B cell (primary cell): ENCODE results near the gene ARHGAP28. TPM values are rescaled to one million over a fixed set of nuclear protein-coding genes. Genes with fewer than 3 reads are reported as not detected.
A peak's percentile ranks its signal among the peaks of the same experiment; 100 is the strongest.

Experiments used
- ATAC-seq: fragments of 200-7000 bp; cut with Tn5 transposase; one replicate; pipeline ENCODE4 v1.10.0; 2021; ENCODE audit warnings: low read depth, mild to moderate bottlenecking, moderate number of reproducible peaks, moderate library complexity
- CTCF ChIA-PET: fragments of 350-600 bp; sonication (Branson Sonifier 250); formaldehyde crosslinking; loops from one replicate; lab custom pipeline; 2021; ENCODE audit warnings: antibody characterized with exemption, inconsistent platforms; lab: Charles Lee
- POLR2A ChIA-PET: fragments of 350-600 bp; sonication (Branson Sonifier 250); formaldehyde crosslinking; loops from one replicate; lab custom pipeline; 2021; ENCODE audit warnings: antibody characterized with exemption; lab: Charles Lee
- DNase-seq: peaks from one replicate; pipeline ENCODE4 v3.0.0; 2013
- H2AFZ ChIP-seq: 2 replicates; pipeline ENCODE4 v1.6.1; 2012; ENCODE audit warnings: mild to moderate bottlenecking, low read depth, low read length; ENCODE audit not compliant: insufficient read depth, poor library complexity, severe bottlenecking
- H3K27ac ChIP-seq, 2 donors: 1 replicate in 1 of 2; 2 replicates in 1 of 2; pipeline ENCODE4 v1.5.1; 2012 to 2013; ENCODE audit warnings: low read length in 2 of 2, mild to moderate bottlenecking in 2 of 2, moderate library complexity in 1 of 2
- H3K27me3 ChIP-seq, 4 experiments: fragments of 200-600 bp in 1 of 4; sonication (generic) in 1 of 4; replicated peaks in 1 of 4; 1 replicate in 2 of 4; 2 replicates in 2 of 4; pipeline versions ENCODE4 v1.6.1 to v1.7.0; 2013 to 2016; ENCODE audit warnings: low read length in 3 of 4, mild to moderate bottlenecking in 2 of 4, mixed read lengths in 1 of 4, moderate library complexity in 1 of 4; ENCODE audit not compliant: insufficient read depth in 4 of 4, control insufficient read depth in 3 of 4; ENCODE audit errors: control extremely low read depth in 1 of 4
- H3K36me3 ChIP-seq, 2 experiments: replicated peaks in 1 of 2; 1 replicate in 1 of 2; 2 replicates in 1 of 2; pipeline versions ENCODE4 v1.6.1 to v1.7.1; 2013; ENCODE audit warnings: low read length in 1 of 2; ENCODE audit not compliant: insufficient read depth in 2 of 2, control insufficient read depth in 1 of 2; ENCODE audit errors: control extremely low read depth in 1 of 2, extremely low read depth in 1 of 2
- H3K4me1 ChIP-seq, 2 donors: fragments of 200-600 bp in 1 of 2; sonication (generic) in 1 of 2; 1 replicate in 1 of 2; 2 replicates in 1 of 2; pipeline versions ENCODE4 v1.5.1 to v1.6.1; 2013 to 2017; ENCODE audit warnings: low read length in 2 of 2; ENCODE audit not compliant: control insufficient read depth in 2 of 2, insufficient read depth in 2 of 2
- H3K4me2 ChIP-seq: replicated peaks from 2 replicates; pipeline ENCODE3; 2012; ENCODE audit warnings: mild to moderate bottlenecking, low read depth, low read length; ENCODE audit not compliant: poor library complexity, severe bottlenecking
- H3K4me3 ChIP-seq, 5 experiments: fragments of 200-600 bp in 1 of 5; sonication (generic) in 1 of 5; 1 replicate in 3 of 5; 2 replicates in 2 of 5; pipeline versions ENCODE4 v1.5.1 to v1.7.0; 2011 to 2016; ENCODE audit warnings: low read length in 4 of 5, mild to moderate bottlenecking in 4 of 5, low read depth in 2 of 5, control low read depth in 1 of 5, moderate library complexity in 1 of 5; ENCODE audit not compliant: insufficient read depth in 1 of 5; ENCODE audit errors: control extremely low read depth in 1 of 5, extremely low read depth in 1 of 5
- H3K79me2 ChIP-seq: fragments of 200-600 bp; sonication (generic); one replicate; pipeline ENCODE4 v1.6.0; 2016; ENCODE audit warnings: low read length; ENCODE audit not compliant: control insufficient read depth, insufficient read depth
- H3K9ac ChIP-seq: fragments of 200-600 bp; sonication (generic); 2 replicates; pipeline ENCODE4 v1.6.1; 2017; ENCODE audit warnings: mild to moderate bottlenecking, low read length, moderate library complexity
- H3K9me3 ChIP-seq, 3 donors: one replicate each; pipeline versions ENCODE4 v1.6.1 to v1.7.1; 2013; ENCODE audit warnings: low read length in 2 of 3; ENCODE audit not compliant: control insufficient read depth in 2 of 3, insufficient read depth in 1 of 3; ENCODE audit errors: control extremely low read depth in 1 of 3
- H4K20me1 ChIP-seq: 2 replicates; pipeline ENCODE4 v1.6.0; 2012; ENCODE audit warnings: mild to moderate bottlenecking, low read length; ENCODE audit not compliant: insufficient read depth, control insufficient read depth, poor library complexity, severe bottlenecking
- H3K27ac Mint-ChIP-seq: one replicate; pipeline ENCODE4 v1.8.0; 2021; ENCODE audit warnings: mixed read lengths
- H3K27me3 Mint-ChIP-seq: one replicate; pipeline ENCODE4 v1.8.0; 2021; ENCODE audit warnings: mixed read lengths
- H3K4me1 Mint-ChIP-seq: one replicate; pipeline ENCODE4 v1.8.0; 2021; ENCODE audit warnings: mixed read lengths
- H3K4me3 Mint-ChIP-seq: one replicate; pipeline ENCODE4 v1.8.0; 2021; ENCODE audit warnings: mixed read lengths
- H3K9me3 Mint-ChIP-seq: one replicate; pipeline ENCODE4 v1.8.0; 2022; ENCODE audit warnings: mixed read lengths; ENCODE audit not compliant: insufficient read depth
- EZH2 ChIP-seq: IDR thresholded peaks from 2 replicates; pipeline ENCODE4 v1.6.1; 2012; ENCODE audit warnings: borderline replicate concordance, low read depth, mild to moderate bottlenecking, moderate library complexity, low read length; ENCODE audit not compliant: insufficient read depth, poor library complexity, severe bottlenecking
- WGBS: methylation state at CpG from one replicate; pipeline ENCODE4 v1.1.5; 2013; ENCODE audit warnings: missing lambda C conversion rate; ENCODE audit not compliant: insufficient coverage; 5-methylcytosine and 5-hydroxymethylcytosine counted together
- intact Hi-C: fragments of 100-400 bp; cut with micrococcal nuclease; formaldehyde crosslinking; loops from one replicate; pipeline ENCODE4 v1.10.0; 2022
- polyA minus RNA-seq: library from RNA; depleted of rRNA, polyadenylated mRNA; stranded (reverse); fragments of >200 nt; gene quantifications from 2 replicates; pipeline ENCODE4 v1.2.3, GENCODE V29; 2012
- polyA plus RNA-seq: library from polyadenylated mRNA; depleted of rRNA; stranded (reverse); fragments of >200 nt; gene quantifications from 2 replicates; pipeline ENCODE4 v1.2.3, GENCODE V29; 2012
- total RNA-seq, 2 donors: library from RNA; stranded (reverse); fragments of 120-200 nt in 1 of 2; gene quantifications; 1 replicate in 1 of 2; 2 replicates in 1 of 2; pipeline versions ENCODE4 v1.2.3 to v1.2.4, GENCODE V29; 2013 to 2022
- TF ChIP-seq, protein P1 (sequence below): fragments of 200-600 bp; IDR thresholded peaks from one replicate; pipeline ENCODE4 v1.8.0; 2022; ENCODE audit warnings: antibody characterized with exemption, mild to moderate bottlenecking

ARHGAP28 gene
- total RNA-seq (not detected in 2 replicates), polyA plus RNA-seq (not detected in 2 replicates), polyA minus RNA-seq (not detected in 2 replicates)
- total RNA-seq (2013): 0.54 TPM

DNA sequence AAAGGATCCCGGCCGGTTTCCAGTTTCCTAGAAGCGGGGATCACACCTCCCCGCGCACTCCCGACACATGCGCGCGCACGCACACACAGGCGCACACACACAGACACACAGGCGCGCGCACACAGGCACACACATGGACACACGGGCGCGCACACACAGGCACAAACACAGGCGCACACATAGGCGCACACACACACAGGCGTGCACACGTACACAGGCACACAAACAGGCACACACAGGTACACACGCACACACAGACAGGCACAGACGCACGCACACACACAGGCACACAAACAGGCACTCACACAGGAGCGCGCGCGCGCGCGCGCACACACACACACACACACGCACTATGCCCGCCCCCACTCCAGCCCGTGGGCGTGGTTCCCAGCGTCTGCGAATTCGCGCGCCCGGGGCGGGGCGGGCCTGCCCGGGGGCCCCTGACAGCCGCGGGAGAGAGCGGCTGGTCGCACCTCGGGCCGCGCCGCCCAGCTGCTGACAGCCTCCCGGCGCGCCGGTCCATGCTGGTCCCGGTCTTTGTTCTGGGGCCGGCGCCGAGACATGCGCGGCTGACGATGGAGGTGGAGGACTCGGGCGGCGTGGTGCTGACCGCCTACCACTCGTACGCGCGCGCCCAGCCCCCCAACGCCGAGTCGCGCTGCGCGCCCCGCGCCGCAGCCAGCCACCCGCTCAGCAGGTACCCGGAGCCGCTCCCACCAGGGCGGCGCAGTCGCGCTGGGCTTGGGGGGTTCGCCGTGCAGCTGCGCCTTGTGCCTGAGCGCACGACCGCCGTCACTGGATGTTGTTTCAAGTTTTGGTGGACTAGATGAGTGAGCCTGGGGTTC, at the start of gene ARHGAP28:
Gene ARHGAP28 (plus strand): TSS at position 470 of the 845 bp plus-strand sequence. CDS start 106 bp downstream, at position 576.
- no peak within 1 kb of the TSS for H3K27ac ChIP-seq
- H3K9me3 ChIP-seq: peaks cover 0 to 6% (median 0%) of the 10 kb centered on the region in 3 donors
- H3K4me1 ChIP-seq: no peaks in the 10 kb centered on the region
- H4K20me1 ChIP-seq: no peaks in the 10 kb centered on the region
- Mint-ChIP-seq H3K27me3 (peaks cover 36% of the 10 kb centered on the region), H3K27ac (no peak within 1 kb of the TSS), H3K9me3 (peaks cover 2% of the 10 kb centered on the region), H3K4me1 (peaks cover 10% of the 10 kb centered on the region), H3K4me3 (peak within 1 kb of the TSS; percentile 63)
- H3K4me2 ChIP-seq: peak within 1 kb of the TSS; percentile 27
- ChIA-PET POLR2A (no interaction called here), CTCF (no interaction called here)
- H3K4me3 ChIP-seq: no peak within 1 kb of the TSS
- WGBS: 2% methylated on average over 95 of the region's 96 CpGs
- no peak within 1 kb of the TSS for H3K9ac ChIP-seq
- H3K27me3 ChIP-seq: peaks cover 0 to 7% (median 5%) of the 10 kb centered on the region in 4 experiments
- no peak for TF ChIP-seq EZH2
- TF ChIP-seq, protein P1, sequence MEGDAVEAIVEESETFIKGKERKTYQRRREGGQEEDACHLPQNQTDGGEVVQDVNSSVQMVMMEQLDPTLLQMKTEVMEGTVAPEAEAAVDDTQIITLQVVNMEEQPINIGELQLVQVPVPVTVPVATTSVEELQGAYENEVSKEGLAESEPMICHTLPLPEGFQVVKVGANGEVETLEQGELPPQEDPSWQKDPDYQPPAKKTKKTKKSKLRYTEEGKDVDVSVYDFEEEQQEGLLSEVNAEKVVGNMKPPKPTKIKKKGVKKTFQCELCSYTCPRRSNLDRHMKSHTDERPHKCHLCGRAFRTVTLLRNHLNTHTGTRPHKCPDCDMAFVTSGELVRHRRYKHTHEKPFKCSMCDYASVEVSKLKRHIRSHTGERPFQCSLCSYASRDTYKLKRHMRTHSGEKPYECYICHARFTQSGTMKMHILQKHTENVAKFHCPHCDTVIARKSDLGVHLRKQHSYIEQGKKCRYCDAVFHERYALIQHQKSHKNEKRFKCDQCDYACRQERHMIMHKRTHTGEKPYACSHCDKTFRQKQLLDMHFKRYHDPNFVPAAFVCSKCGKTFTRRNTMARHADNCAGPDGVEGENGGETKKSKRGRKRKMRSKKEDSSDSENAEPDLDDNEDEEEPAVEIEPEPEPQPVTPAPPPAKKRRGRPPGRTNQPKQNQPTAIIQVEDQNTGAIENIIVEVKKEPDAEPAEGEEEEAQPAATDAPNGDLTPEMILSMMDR: no peak
- intact Hi-C loops: no loop called here
- ATAC-seq (no peak), DNase-seq (no peak)
- H3K36me3 ChIP-seq: no peaks in the 10 kb centered on the region
- no peak within 1 kb of the TSS for H2AFZ ChIP-seq
- no peaks in the 10 kb centered on the region for H3K79me2 ChIP-seq

DNA sequence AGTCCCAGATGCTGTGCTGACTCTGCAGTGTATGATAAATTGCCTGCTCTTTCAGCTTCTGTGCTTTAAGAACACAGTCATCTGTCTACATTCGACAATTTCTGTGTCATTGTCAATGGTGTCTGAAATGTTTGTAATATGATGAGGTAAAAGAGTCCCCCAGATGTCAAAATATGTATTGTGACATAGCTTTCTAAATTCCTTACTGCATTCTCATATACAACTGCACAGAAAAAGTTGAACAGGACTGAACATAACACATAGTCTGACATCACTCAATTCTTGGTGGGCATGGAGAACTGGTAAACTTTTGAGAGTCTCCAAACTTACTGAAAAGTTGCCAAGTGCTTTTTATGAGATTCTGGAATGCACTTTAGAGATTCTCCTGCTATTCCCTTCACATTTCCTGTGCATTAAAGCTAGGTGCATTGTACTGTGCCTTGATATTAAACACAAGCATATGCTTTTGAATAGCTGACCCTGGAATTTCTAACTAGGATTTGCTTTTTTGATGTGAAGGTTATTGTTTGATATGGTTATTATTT, 48.1 kb upstream of the ARHGAP28 start:
- Mint-ChIP-seq H3K4me1 (no peaks in the 10 kb centered on the region), H3K4me3 (no peak overlapping the region), H3K9me3 (no peaks in the 10 kb centered on the region), H3K27ac (no peak overlapping the region), H3K27me3 (no peaks in the 10 kb centered on the region)
- Histone ChIP-seq H4K20me1 (no peaks in the 10 kb centered on the region), H3K9me3 (peaks cover 0 to 9% (median 0%) of the 10 kb centered on the region in 3 donors), H3K4me1 (no peaks in the 10 kb centered on the region), H3K27ac (no peak overlapping the region), H3K9ac (no peak overlapping the region), H2AFZ (no peak overlapping the region), H3K27me3 (no peaks in the 10 kb centered on the region), H3K36me3 (no peaks in the 10 kb centered on the region), H3K4me2 (no peak overlapping the region), H3K79me2 (no peaks in the 10 kb centered on the region), H3K4me3 (no peak overlapping the region)
- intact Hi-C loops: no loop called here
- DNase-seq (no peak), ATAC-seq (no peak)
- TF ChIP-seq EZH2: no peak
- TF ChIP-seq, protein P1: no peak
- no CpG with 5 or more reads among the region's 1 CpG for WGBS
- ChIA-PET CTCF (no interaction called here), POLR2A (no interaction called here)
